CD14-positive monocyte (primary cell): ENCODE measurements around the gene HNRNPLL. TPM values are rescaled to one million over a fixed set of nuclear protein-coding genes. Genes with fewer than 3 reads are reported as not detected.

Experiments used
- DNase-seq, 3 donors: peaks; one replicate each; pipeline ENCODE4 v3.0.0-alpha.2; 2011 to 2022
- H2AFZ ChIP-seq: 2 replicates; pipeline ENCODE4 v1.6.0; 2012; ENCODE audit warnings: mild to moderate bottlenecking, low read depth, low read length, inconsistent platforms; ENCODE audit not compliant: insufficient read depth, poor library complexity, severe bottlenecking
- H3K27ac ChIP-seq, 2 donors: 1 replicate in 1 of 2; 2 replicates in 1 of 2; pipeline ENCODE4 v1.5.1; 2012 to 2013; ENCODE audit warnings: low read length in 2 of 2, control low read depth in 1 of 2, inconsistent platforms in 1 of 2, low read depth in 1 of 2, mild to moderate bottlenecking in 1 of 2
- H3K27me3 ChIP-seq, 2 donors: one replicate each; pipeline versions ENCODE4 v1.6.0 to v1.6.1; 2011 to 2013; ENCODE audit warnings: low read length in 2 of 2; ENCODE audit not compliant: control insufficient read depth in 2 of 2, insufficient read depth in 2 of 2
- H3K36me3 ChIP-seq, 2 donors: replicated peaks in 1 of 2; 1 replicate in 1 of 2; 2 replicates in 1 of 2; pipeline versions ENCODE4 v1.5.1 to v1.6.1; 2012 to 2013; ENCODE audit warnings: low read length in 2 of 2, control low read depth in 1 of 2, inconsistent platforms in 1 of 2, mild to moderate bottlenecking in 1 of 2; ENCODE audit not compliant: insufficient read depth in 2 of 2, control insufficient read depth in 1 of 2
- H3K4me1 ChIP-seq, 2 donors: 1 replicate in 1 of 2; 2 replicates in 1 of 2; pipeline versions ENCODE4 v1.5.1 to v1.6.1; 2012 to 2013; ENCODE audit warnings: low read length in 2 of 2, control low read depth in 1 of 2, inconsistent platforms in 1 of 2, mild to moderate bottlenecking in 1 of 2, moderate library complexity in 1 of 2; ENCODE audit not compliant: insufficient read depth in 2 of 2, control insufficient read depth in 1 of 2
- H3K4me2 ChIP-seq: replicated peaks from 2 replicates; pipeline ENCODE3; 2012; ENCODE audit warnings: low read length, moderate library complexity, mild to moderate bottlenecking; ENCODE audit not compliant: poor library complexity, severe bottlenecking; ENCODE audit errors: extremely low read depth
- H3K4me3 ChIP-seq, 3 experiments: fragments of 200-600 bp in 1 of 3; sonication (generic) in 1 of 3; replicated peaks in 1 of 3; 1 replicate in 2 of 3; 2 replicates in 1 of 3; pipeline ENCODE4 v1.5.1; 2011 to 2013; ENCODE audit warnings: low read length in 3 of 3, mild to moderate bottlenecking in 3 of 3, control low read depth in 2 of 3, low read depth in 2 of 3, inconsistent platforms in 1 of 3, moderate library complexity in 1 of 3
- H3K79me2 ChIP-seq: 2 replicates; pipeline ENCODE4 v1.6.0; 2012; ENCODE audit warnings: mild to moderate bottlenecking, control low read depth, inconsistent platforms, low read length, moderate library complexity; ENCODE audit not compliant: insufficient read depth
- H3K9ac ChIP-seq: 2 replicates; pipeline ENCODE4 v1.6.0; 2017; ENCODE audit warnings: low read length, mild to moderate bottlenecking; ENCODE audit not compliant: insufficient read depth, poor library complexity, severe bottlenecking
- H3K9me3 ChIP-seq, 2 donors: replicated peaks in 1 of 2; 1 replicate in 1 of 2; 2 replicates in 1 of 2; pipeline versions ENCODE4 v1.5.1 to v1.6.1; 2012 to 2013; ENCODE audit warnings: low read length in 2 of 2, control low read depth in 1 of 2; ENCODE audit not compliant: control insufficient read depth in 1 of 2, insufficient read depth in 1 of 2
- H4K20me1 ChIP-seq: 2 replicates; pipeline ENCODE4 v1.6.0; 2012; ENCODE audit warnings: mild to moderate bottlenecking, low read length, control low read depth, moderate library complexity; ENCODE audit not compliant: insufficient read depth
- H3K27ac Mint-ChIP-seq, 7 donors: one replicate each; pipeline ENCODE4 v1.8.0; 2020; ENCODE audit warnings: mild to moderate bottlenecking in 7 of 7, mixed read lengths in 7 of 7, moderate library complexity in 6 of 7, inconsistent platforms in 2 of 7
- H3K27me3 Mint-ChIP-seq, 3 donors: one replicate each; pipeline ENCODE4 v1.8.0; 2021 to 2022; ENCODE audit warnings: low read depth in 3 of 3, mild to moderate bottlenecking in 3 of 3, mixed read lengths in 3 of 3, moderate library complexity in 3 of 3, inconsistent platforms in 1 of 3
- H3K36me3 Mint-ChIP-seq, 2 donors: one replicate each; pipeline ENCODE4 v1.8.0; 2020; ENCODE audit warnings: mixed read lengths in 2 of 2, inconsistent platforms in 1 of 2, mild to moderate bottlenecking in 1 of 2
- H3K4me1 Mint-ChIP-seq: one replicate; pipeline ENCODE4 v1.8.0; 2020; ENCODE audit warnings: mild to moderate bottlenecking, mixed read lengths
- H3K4me3 Mint-ChIP-seq, 2 donors: one replicate each; pipeline ENCODE4 v1.8.0; 2020; ENCODE audit warnings: mild to moderate bottlenecking in 2 of 2, mixed read lengths in 2 of 2, moderate library complexity in 1 of 2
- H3K9me3 Mint-ChIP-seq, 7 donors: one replicate each; pipeline ENCODE4 v1.8.0; 2020 to 2022; ENCODE audit warnings: mixed read lengths in 7 of 7, mild to moderate bottlenecking in 6 of 7, moderate library complexity in 6 of 7, inconsistent platforms in 2 of 7
- WGBS: methylation state at CpG from one replicate; pipeline ENCODE4 v1.1.5; 2013; ENCODE audit warnings: missing lambda C conversion rate; ENCODE audit not compliant: insufficient coverage; 5-methylcytosine and 5-hydroxymethylcytosine counted together
- intact Hi-C, 2 donors: fragments of 100-400 bp; cut with micrococcal nuclease; formaldehyde crosslinking; loops; one replicate each; pipeline versions ENCODE4 v1.15.0 to v1.15.1; 2023
- polyA plus RNA-seq, 3 donors: library from polyadenylated mRNA; depleted of rRNA in 1 of 3; unstranded in 2 of 3; stranded (reverse) in 1 of 3; fragments of 300-500 nt in 2 of 3; fragments of >200 nt in 1 of 3; fragmentation: Illumina TruSeq in 2 of 3; gene quantifications; 1 replicate in 2 of 3; 2 replicates in 1 of 3; pipeline ENCODE4 v1.2.3, GENCODE V29; 2012 to 2021
- TF ChIP-seq, protein P1 (sequence below): fragments of 200-600 bp; IDR thresholded peaks from one replicate; pipeline ENCODE4 v1.8.0; 2022; ENCODE audit warnings: antibody characterized with exemption, mild to moderate bottlenecking

HNRNPLL gene
- polyA plus RNA-seq, 3 donors, result 12.4 to 16.8 (median 13.8) TPM

DNA sequence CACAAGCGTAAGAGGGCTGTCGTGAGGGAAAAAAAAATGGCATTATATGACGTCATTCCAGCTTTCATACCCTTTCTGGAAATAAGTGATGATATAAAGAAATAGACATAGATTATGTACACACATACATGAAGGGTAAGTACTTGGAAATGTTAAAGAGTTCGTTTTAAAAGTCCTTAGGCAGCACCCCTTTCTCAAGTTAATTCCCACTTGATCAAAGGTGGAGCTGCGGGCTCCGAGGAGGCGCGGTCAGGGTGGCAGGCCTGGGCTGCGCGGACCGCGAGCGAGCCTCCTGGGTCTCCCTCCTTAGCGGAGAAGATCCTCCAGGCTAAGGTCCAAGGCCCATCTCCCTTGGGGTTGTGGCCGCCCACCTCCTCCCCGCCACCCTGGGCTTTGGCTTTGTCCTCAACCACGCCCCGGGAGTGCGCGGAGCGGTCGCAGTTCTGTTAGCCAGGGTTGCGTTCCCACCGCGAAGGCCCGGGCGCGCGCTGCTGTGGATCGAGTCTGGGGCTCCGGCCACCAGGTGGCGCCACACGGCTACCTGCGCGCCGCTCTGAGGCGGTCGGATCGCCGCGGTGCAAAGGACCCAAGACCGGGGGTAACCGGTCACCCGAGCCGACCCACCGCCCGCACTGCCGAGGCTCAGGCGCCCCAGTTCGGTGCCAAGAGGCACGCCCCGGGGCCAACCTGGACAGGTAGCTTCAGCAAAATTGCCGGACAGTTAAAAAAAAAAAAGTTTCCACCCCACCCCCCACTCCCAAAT is 66.8 kb downstream of the HNRNPLL start:
- Mint-ChIP-seq H3K36me3 (no peaks in the 10 kb centered on the region), H3K27me3 (peaks cover 12 to 39% (median 18%) of the 10 kb centered on the region in 3 donors), H3K4me1 (peaks cover 14% of the 10 kb centered on the region), H3K9me3 (no peaks in the 10 kb centered on the region), H3K27ac (no peak overlapping the region), H3K4me3 (peak overlapping the region; percentile 73 to 86)
- Histone ChIP-seq H3K36me3 (no peaks in the 10 kb centered on the region), H3K4me1 (peaks cover 19 to 20% of the 10 kb centered on the region in 2 donors), H3K4me2 (peak overlapping the region; percentile 87), H2AFZ (peak overlapping the region; percentile 98), H3K27ac (peak overlapping the region in 1 of 2 donors; percentile 36), H4K20me1 (no peaks in the 10 kb centered on the region), H3K27me3 (peaks cover 3 to 12% of the 10 kb centered on the region in 2 donors), H3K79me2 (no peaks in the 10 kb centered on the region), H3K4me3 (peak overlapping the region; percentile 19 to 75 (median 42)), H3K9ac (peak overlapping the region; percentile 62), H3K9me3 (no peaks in the 10 kb centered on the region)
- WGBS, result 1% methylated on average over 46 of the region's 53 CpGs
- intact Hi-C loops, result loop anchor here in 1 of 2 donors (2.0 kb wide), 1 partner anchor 207 kb away; no protein-coding TSS in a partner anchor
- DNase-seq, result peak; percentile 57 to 67 (median 64)
- TF ChIP-seq, protein P1, sequence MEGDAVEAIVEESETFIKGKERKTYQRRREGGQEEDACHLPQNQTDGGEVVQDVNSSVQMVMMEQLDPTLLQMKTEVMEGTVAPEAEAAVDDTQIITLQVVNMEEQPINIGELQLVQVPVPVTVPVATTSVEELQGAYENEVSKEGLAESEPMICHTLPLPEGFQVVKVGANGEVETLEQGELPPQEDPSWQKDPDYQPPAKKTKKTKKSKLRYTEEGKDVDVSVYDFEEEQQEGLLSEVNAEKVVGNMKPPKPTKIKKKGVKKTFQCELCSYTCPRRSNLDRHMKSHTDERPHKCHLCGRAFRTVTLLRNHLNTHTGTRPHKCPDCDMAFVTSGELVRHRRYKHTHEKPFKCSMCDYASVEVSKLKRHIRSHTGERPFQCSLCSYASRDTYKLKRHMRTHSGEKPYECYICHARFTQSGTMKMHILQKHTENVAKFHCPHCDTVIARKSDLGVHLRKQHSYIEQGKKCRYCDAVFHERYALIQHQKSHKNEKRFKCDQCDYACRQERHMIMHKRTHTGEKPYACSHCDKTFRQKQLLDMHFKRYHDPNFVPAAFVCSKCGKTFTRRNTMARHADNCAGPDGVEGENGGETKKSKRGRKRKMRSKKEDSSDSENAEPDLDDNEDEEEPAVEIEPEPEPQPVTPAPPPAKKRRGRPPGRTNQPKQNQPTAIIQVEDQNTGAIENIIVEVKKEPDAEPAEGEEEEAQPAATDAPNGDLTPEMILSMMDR, result peak; percentile 96

DNA sequence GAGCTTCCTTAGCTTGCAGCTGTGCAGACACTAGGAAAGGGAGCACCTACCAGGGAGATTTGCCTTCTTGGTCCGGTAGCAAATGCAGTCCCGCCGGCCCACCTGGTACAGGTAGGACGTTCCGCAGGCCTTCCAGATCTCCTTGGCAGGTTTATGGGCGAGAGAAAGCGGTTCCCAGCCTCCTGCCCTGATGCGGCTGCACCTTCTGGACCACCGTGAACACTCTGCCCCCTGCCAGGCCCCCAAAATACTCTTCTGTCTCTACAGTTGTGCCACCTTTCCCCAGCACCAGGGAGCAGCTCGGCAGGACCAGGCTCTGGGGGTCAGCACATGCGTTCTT is 67.4 kb downstream of the HNRNPLL start:
- Histone ChIP-seq H2AFZ (no peak overlapping the region), H3K79me2 (no peaks in the 10 kb centered on the region), H3K4me1 (peaks cover 19 to 20% of the 10 kb centered on the region in 2 donors), H3K27me3 (peaks cover 0 to 12% of the 10 kb centered on the region in 2 donors), H3K36me3 (no peaks in the 10 kb centered on the region), H3K9ac (no peak overlapping the region), H3K9me3 (no peaks in the 10 kb centered on the region), H4K20me1 (no peaks in the 10 kb centered on the region), H3K27ac (no peak overlapping the region), H3K4me2 (peak overlapping the region; percentile 87), H3K4me3 (no peak overlapping the region)
- intact Hi-C loops, result no loop called here
- Mint-ChIP-seq H3K4me1 (peaks cover 14% of the 10 kb centered on the region), H3K27me3 (peaks cover 12 to 43% (median 18%) of the 10 kb centered on the region in 3 donors), H3K9me3 (no peaks in the 10 kb centered on the region), H3K27ac (no peak overlapping the region), H3K4me3 (peak overlapping the region; percentile 73 to 86), H3K36me3 (no peaks in the 10 kb centered on the region)
- TF ChIP-seq, protein P1, result no peak
- 94% methylated on average over 9 of the region's 11 CpGs for WGBS
- no peak for DNase-seq
